ENCODE measurements around the gene BTNL2.

DNA sequence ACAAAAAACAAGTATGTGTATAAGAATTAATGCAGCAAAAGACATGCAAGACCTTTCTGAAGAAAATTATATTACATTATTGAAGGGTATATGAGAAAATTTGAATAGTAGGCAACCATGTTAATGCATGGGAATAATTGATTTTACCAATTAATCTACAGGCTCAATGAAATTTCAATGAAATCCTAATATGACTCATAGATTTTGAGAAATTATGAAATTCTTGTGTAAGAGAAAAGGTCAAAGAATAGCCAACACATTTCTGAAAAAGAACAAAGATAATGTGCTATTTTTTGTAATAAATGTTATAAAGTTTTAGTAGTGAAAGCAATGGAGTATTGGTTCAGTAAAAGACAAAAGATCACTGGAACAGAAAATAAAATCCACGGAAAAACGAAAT is 53.6 kb downstream of the BTNL2 start:
- TF ChIP-seq, protein P1, sequence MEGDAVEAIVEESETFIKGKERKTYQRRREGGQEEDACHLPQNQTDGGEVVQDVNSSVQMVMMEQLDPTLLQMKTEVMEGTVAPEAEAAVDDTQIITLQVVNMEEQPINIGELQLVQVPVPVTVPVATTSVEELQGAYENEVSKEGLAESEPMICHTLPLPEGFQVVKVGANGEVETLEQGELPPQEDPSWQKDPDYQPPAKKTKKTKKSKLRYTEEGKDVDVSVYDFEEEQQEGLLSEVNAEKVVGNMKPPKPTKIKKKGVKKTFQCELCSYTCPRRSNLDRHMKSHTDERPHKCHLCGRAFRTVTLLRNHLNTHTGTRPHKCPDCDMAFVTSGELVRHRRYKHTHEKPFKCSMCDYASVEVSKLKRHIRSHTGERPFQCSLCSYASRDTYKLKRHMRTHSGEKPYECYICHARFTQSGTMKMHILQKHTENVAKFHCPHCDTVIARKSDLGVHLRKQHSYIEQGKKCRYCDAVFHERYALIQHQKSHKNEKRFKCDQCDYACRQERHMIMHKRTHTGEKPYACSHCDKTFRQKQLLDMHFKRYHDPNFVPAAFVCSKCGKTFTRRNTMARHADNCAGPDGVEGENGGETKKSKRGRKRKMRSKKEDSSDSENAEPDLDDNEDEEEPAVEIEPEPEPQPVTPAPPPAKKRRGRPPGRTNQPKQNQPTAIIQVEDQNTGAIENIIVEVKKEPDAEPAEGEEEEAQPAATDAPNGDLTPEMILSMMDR (IDR thresholded peaks at IDR 0.05; ENCODE audit: low read depth, low read length) = no peak
- TF ChIP-seq MYC (IDR thresholded peaks at IDR 0.05; ENCODE audit: low read depth, low read length) = no peak
